CD4-positive, alpha-beta T cell treated with Interleukin-2 at 100 ng/mL for 4 hours (primary cell): ENCODE data around the gene HSPB2.
"Not testable (repeated sequence)": the region's sequence is repeated elsewhere in the genome, so short reads cannot be mapped to it uniquely, and the experiment has no call there.

Source experiments
- DNase-seq: peaks from one replicate; pipeline ENCODE4 v3.0.0-alpha.2; 2020; ENCODE audit warnings: low spot score

The HSPB2 gene, protein sequence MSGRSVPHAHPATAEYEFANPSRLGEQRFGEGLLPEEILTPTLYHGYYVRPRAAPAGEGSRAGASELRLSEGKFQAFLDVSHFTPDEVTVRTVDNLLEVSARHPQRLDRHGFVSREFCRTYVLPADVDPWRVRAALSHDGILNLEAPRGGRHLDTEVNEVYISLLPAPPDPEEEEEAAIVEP

DNA sequence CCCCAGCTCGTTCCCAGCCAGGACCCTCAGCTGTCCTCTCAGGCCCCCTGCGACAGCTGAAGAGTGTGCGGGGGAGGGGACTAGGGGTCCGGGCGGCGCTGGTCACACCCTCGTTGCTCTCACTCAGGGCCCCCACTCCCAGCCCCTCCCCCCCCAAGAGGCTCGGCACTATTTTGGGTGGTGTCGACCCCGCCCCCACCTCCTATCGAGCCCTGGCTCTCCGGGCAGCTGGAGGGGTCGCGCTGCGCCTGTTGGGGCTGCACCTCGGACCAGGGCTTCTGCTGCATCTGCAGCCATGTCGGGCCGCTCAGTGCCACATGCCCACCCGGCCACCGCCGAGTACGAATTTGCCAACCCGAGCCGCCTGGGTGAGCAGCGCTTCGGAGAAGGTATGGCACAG is at the start of gene HSPB2:
HSPB2 (plus strand) TSS at position 200 of the 400 bp plus-strand sequence; CDS start at position 296, 96 bp downstream.
- DNase-seq: no peak

DNA sequence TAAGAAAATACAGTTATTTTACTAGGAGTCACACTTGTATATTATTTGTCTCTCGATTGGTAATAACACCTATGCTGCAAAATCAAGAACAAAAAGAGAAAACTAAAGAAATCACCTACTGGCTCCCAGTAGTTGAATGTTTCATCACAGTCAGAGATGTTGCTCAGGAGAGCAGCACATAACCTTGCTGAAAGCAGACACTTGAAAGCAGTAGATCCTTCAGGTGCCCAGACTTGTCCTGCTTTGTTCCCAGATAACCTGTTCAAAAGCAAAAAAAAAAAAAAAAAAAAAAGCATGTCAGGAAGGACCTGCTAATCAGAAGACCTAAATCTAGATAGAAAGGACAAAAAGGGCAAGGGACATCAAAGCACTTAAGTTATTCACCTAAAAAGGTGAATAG is 42.4 kb upstream of the HSPB2 start:
- DNase-seq: no peak

DNA sequence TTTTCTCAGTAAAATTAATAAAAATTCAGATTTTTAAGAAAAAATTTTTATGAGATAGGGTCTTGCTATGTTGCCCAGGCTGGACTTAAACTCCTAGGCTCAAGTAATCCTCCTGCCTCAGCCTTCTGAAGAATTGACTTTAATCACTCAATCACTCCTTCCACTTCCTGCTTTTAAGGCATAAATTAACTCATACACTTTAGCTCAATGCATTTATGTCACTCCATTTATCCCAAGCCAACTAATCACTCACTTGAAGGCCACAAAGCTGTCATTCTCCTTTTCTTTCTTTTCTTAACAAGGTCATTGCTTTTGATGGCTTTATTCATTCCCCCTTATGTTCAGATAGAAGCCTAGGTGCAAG is 42.0 kb upstream of the HSPB2 start:
- DNase-seq: no peak

DNA sequence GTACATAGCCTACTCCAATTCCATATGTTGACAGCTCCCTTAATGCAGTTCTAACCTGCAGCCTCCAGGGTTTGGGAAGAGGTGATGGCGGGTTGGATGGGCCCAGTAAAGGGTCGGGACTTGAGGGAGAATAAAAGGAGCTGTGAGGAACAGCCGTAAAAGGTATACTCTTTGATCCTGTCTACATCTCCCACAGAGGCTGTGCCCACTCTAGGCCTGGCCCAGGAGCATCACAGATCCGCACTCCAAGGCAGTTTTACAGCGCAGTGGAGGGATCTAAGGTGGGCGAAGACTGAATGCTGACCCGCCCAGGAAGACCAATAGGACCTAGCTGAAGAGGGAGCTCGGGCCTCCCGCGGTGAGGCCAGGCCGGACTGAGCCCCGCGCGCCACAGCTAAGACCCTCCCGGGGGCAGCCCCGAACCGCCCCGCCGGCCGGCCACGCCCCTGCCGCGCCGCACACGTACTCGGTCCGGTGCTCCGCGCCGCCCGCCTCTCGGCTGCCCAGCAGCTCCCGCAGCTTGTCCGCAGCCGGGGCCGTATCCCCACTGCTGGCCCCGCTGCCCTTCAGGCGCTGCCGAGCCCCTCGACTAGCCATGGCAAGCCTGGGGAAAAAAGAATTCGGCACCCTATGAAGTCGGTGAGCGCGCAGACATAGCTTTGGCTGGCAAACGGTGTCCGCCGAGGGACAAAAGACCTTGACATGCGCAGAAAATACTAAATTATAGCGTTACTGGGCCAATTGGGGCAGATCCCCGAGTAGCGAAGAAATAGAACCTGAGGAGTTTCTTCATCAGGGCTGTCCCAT is 41.4 kb upstream of the HSPB2 start, which contains the start of gene ALG9:
ALG9 (minus strand) TSS at position 696 of the 807 bp plus-strand sequence; CDS start at position 597, 99 bp downstream.
- peak; percentile 96 for DNase-seq

DNA sequence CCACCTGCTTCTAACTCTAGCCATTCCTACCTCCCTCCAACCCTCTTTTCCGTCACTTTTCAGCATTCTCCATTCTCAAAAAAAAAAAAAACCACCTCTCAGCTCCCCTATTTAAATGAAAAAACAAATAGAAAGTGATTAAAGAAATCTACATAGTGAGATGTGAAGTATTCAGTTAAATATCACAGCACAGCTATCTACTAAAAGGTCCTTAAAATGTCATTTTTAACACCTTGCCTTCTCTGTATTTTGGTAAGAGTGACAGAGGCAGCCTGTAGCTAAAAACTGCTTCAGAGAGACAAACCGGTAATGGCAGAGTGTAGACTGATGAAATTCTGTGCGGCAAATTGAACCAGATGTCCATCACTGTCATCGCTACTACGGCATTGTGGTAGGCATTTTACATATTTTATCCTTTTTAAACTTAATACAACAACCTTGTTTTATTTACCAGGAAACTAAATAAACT is 40.8 kb upstream of the HSPB2 start:
- DNase-seq: no peak

DNA sequence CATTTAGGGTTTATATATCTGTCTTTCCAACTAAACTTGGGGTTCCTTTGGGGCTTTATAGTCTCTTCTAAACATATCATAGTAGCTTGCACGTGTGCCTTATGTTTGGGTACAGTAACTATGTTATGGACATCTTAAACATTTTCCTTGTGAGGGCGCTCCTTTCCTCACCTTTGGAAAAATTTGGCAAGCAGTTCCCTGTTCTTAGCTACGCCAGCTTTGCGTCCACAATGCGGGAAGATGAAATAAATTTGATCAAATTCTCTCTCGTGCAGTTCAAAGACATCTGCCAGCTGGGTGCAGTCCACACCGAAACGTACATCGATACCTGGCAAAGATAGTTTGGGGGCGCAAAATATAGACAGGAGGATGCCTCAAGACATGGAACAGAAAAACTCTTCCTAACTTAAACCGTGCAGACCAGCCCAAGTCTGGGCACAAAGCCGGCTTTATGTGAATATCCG is 34.1 kb upstream of the HSPB2 start:
- DNase-seq: no peak

DNA sequence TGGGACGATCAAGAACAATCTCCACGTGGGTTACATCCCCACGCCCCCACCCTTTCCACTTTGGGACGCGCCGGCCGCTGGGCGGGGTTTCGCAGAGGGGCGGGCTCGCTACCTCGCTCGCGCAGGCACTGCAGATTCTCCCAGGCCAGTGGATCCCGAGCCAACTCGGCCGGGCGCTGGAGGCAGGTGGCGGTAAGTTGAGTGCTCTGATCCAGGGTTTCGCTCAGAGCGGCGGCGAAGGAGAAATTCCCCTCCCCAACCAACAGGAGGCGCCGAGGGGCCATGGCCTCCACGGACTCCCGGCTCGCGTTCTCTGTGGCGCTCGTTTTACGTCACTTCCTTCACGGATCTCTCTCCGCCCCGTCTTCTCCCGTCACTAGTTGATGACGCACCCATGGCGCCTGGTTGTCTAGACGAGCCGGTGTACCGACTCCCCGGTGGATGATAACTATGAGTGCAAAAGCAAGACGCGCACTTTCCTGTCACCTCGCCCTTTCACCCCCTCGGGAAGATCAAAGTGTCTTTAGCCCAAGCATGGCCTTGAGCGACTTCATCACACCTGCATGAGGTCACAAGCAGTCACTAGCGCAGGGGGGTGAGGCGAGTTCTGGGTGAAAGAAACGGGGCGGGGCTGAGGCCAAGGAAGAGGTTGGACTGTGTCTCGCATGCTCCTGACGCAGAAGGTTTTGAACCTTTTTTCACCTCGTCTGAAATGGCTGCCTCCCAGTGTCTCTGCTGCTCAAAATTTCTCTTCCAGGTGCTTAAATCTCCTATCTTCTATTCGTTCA is 33.5 kb upstream of the HSPB2 start, which contains the start of the genes CFAP68 and FDXACB1:
CFAP68 (plus strand) TSS at position 693 of the 788 bp plus-strand sequence; CDS start at position 713, 20 bp downstream.
FDXACB1 (minus strand) TSS at position 317 of the 788 bp plus-strand sequence; CDS start at position 284, 33 bp downstream.
- DNase-seq: peak; percentile 95

DNA sequence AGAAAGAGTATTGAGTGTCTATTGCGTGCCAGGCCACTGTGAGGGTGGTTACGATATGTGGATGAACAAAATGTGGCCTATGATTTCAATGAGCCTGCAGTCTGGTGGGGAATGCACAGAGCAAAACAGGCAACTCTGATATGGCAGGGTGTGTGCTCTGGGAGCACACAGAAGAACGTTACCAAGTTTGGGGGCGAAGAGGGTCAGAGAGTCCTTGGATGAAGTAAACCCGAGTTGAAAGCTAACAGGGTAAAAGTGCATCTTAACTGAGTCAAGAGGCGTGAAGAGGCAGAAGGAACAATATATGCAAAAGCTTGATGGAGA is 32.9 kb upstream of the HSPB2 start:
- no peak for DNase-seq

DNA sequence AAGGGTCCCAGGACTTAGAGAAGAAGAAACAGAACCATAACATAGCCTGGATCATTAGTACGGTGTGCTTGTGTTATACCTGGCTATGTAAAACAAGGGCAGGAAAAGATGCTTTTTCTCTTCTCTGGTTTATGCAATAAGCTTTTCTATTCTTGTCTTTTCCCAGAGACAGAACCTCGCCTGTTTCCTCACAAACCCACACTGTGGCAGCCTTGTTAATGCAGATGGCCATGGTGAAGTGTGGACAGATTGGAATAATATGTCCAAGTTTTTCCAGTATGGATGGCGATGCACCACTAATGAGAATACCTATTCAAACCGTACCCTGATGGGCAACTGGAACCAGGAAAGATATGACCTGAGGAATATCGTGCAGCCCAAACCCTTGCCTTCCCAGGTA is 30.3 kb upstream of the HSPB2 start:
- no peak for DNase-seq

DNA sequence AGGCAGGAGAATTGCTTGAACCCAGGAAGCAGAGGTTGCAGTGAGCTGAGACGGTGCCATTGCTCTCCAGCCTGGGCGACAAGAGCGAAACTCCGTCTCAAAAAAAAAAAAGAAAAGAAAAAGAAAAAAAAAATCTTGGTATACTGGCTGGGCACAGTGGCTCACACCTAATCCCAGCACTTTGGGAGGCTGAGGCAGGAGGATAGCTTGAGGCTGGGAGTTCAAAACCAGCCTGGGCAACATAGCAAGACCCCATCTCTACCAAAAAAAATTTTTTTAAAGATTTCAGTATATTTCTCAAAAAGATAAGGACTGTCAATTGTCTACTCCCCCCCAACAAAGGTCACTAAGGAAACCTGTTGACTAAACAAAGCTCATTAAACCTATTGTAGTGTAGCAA is 27.5 kb upstream of the HSPB2 start:
- DNase-seq: not testable (repeated sequence)

DNA sequence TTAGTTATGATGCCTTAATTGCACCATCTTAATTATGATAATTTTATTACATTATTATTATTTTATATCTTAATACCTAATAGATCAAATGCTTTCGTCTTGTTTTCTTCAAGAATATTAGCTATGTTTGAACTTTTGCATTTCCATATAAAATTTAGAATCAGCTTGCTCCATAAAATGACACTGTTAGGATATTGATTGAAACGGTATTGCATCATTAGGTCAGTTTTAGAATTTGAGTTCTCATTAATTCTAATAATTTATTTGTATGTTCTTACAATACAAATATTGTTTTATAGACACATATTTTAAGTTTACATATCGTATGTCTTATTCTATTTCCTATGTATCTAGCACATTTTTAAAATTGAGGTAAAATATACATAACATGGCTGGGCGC is 26.5 kb upstream of the HSPB2 start:
- DNase-seq: no peak

DNA sequence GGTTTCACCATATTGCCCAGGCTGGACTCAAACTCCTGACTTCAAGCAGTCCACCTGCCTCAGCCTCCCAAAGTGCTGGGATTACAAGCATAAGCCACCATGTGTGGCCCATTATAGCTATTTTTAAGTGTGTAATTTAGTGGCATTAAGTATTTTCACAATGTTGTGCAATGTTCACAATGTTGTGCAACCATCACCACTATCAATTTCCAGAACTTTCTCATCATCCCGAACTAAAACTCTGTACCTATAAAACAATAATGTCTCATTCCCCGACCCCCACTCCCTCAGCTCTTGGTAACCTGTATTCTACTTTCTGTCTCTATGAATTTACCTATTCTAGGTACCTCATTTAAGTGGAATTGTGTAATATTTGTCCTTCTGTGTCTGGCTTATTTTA is 25.7 kb upstream of the HSPB2 start:
- no peak for DNase-seq

DNA sequence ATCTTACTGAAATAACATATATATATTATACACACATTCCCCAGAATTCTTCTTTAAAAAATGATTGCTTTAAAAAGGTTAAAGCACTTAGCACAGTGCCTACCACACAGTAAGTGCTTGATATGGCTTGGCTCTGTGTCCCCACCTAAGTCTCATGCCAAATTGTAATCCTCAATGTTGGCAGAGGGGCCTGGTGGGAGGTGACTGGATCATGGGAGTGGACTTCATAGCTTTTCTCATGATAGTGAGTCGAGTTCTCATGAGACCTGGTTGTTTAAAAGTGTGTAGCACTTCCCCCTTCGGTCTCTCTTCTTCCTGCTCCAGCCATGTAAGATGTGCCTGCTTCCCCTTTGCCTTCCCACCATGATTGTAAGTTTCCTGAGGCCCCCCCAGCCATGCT is 7.1 kb upstream of the HSPB2 start:
- DNase-seq: no peak

DNA sequence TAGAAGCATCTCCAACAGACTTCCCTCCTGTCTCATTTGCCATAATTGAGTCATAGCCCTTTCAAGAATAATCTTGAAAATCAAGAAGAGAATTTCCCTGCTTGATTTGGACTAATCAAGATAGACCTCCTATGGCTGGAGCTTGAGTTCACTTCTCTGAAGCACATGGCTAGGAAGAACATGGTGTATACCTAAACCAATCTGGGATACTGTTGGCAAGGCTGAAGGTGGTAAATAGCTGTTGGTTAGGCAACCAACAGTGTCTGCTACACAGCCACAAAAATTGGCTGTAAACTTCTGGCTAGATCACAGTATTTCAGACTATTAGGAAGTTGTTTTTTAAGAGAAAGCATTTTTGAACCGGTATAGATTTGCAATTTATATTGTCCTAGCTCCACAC is 5.9 kb upstream of the HSPB2 start:
- DNase-seq: no peak

DNA sequence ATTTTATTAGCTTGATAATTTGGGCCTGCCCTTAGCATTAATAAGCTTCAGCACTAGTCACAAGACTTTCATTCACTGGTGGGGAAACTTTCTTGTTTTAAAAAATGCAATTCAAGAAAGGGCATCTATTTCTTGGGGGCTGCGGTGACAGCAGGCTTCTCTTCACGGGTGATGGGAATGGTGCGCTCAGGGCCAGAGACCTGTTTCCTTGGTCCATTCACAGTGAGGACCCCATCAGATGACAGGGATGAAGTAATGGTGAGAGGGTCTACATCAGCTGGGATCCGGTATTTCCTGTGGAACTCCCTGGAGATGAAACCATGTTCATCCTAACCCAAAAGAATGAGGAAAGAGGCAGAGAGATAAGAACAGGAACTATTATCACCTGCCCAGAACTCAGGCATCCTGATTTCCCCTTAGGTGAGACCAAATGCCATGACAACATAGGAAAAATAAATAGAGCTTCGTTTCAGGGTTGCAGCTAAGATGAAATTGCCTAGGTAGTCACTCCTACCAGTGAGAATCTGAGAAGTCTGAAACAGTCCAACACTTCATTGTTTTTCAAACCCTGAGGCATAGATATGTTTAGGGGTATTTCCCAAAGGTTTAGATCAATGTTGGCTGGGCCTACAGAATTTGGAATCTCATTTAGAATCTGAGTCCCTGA is 3.8 kb upstream of the HSPB2 start:
- no peak for DNase-seq

DNA sequence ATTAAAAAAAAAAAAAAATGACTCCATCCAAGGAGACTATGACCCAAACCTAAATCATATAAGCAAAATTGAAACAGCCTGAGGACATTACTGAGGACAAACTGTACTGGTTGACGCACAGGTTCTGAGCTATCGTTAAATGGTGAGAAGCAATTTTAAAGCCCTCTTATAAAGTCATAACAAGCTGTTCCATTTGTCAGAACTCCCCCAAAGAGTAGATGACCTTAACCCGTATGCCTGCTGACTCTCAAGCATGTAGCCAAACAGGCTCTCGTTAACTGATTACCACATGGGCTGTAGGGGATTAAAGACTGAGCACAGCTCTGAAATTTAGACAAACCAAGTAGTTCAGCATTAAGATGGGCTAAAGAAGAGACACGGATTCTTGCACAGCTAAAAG is 3.2 kb upstream of the HSPB2 start:
- DNase-seq: no peak

DNA sequence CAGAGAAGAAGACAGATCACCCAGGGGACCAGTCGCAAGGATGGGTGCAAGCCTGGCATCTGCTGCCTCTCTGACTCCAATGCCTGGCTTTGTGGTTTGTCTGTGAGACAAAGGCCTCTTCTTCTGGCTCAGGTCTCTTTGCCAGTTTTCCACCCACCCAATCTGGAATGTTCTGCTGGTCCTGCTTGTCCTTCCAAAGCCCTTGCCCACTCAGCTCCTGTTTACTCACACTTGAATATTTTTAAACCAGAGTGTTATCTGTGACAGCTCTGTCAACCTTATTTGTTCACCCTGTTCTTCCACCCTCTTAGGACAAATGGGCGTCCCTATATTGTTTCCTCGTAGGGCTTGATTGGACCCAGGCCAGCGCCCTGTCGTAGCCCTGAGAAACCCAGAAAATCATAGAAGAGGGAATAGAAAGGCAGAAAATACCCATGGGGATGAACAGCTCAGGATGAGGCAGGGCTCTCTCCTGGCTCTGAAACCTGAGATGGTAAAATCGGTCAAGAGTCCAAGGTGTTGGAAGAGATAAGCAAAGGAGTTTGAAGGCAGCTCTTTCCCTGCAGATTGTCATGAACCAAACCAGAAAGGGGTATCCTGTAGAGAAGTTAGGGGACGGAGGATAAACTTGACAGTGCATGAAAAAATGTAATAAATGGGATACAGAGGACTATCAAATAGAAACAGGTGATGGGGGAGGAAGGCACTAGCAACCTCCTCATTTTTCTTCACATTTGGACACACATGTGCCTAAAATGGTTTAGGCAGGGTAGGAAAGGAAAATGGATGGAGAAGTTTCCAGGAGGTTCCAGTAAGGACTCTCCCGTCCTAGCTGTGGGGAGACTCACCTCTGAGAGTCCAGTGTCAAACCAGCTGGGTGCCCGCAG is 1.6 kb upstream of the HSPB2 start:
- DNase-seq: no peak

DNA sequence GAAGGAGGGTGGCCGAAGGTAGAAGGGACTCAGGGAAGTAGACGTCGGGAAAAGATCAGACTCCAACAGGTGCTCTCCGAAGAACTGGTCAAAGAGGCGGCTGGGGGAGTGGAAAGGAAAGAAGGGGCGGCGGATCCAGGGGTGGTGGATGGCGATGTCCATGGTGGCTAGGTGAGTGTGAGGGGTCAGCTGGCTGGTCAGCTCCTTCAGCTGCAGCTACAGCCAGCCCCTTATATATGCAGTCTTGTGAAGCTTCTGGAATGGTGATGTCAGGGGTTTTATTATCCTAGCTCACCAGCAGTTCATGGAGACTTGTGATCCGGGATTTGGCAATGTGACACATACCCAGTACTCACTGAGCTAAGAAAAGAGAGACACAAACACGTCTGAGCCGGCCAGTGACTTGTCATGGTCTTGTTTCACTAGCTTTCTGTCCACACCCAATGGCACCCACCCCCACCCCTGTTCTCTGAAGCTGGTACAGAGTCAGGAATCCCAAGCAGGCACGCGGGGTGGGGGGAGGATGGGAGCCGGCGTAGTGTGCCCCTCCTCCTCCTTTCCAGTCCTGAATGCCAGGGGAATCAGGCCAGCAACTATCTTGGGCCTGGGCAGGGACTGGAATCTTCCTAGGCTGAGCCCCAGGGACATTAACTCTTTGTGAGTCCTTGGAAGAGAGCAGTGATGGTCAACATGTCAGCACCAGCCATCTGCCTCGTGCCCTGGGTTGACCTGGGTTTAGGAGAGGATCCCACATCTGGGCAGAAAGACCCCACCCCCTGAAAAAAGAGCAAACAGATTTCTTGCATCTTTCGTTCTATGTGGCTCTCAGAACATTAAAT is 752 bp upstream of the HSPB2 start, which contains the start of gene CRYAB:
CRYAB (minus strand) TSS at position 208 of the 839 bp plus-strand sequence; CDS start at position 162, 46 bp downstream.
- DNase-seq: no peak

DNA sequence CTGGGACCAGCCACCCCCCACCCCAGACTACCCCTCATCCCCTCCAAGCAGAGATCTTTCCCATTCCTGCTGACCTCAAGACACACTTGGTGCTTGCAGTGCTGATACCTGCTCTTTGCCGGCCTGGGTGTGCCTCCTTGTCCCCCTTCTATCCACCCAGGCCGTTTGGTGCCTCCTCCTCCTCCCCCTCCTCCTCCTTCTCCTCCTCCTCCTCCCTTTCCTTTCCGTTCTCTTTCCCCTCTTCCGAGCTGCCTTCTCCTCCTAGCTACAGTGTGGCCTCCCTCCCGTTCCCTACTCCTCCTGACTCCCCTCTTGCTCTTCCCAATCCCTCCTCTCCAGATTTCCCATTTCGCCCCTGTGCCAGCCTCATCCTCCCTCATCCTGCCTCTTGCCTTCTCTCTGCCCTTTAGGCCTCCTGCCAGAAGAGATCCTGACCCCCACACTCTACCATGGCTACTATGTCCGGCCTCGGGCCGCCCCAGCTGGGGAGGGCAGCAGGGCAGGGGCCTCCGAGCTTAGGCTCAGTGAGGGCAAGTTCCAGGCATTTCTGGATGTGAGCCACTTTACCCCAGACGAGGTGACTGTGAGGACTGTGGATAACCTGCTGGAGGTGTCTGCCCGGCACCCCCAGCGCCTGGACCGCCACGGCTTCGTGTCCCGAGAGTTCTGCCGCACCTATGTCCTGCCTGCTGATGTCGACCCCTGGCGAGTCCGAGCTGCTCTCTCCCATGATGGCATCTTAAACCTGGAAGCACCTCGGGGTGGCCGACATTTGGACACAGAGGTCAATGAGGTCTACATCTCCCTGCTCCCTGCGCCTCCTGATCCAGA is 712 bp downstream of the HSPB2 start:
- no peak for DNase-seq
